Measurements from ENCODE around the gene S100A6.

Gene S100A6

GRCh38 chr1:153570874-153571273 lies 35.1 kb upstream of the S100A6 start:
- Histone ChIP-seq H3K4me3 (ENCODE audit: low read depth, low read length) (no peak overlapping the region), H3K27me3 (replicated peaks) (no peaks in the 10 kb centered on the region), H3K27ac (no peak overlapping the region), H3K36me3 (replicated peaks) (no peaks in the 10 kb centered on the region)
- in situ Hi-C loops (cut with HindIII; ENCODE audit: low pct_ligation_motif_present, low sequenced_read_pairs), result no loop called here
- no peak for DNase-seq
- TF ChIP-seq CTCF (IDR thresholded peaks at IDR 0.05; ENCODE audit: low read depth, low read length, missing control alignments), result no peak

GRCh38 chr1:153569465-153569864 lies 33.7 kb upstream of the S100A6 start:
- no peak for TF ChIP-seq CTCF (IDR thresholded peaks at IDR 0.05; ENCODE audit: low read depth, low read length, missing control alignments)
- in situ Hi-C loops (cut with HindIII; ENCODE audit: low pct_ligation_motif_present, low sequenced_read_pairs), result no loop called here
- no peaks in the 10 kb centered on the region for H3K27me3 ChIP-seq (replicated peaks)
- H3K4me3 ChIP-seq (ENCODE audit: low read depth, low read length), result no peak overlapping the region
- no peak overlapping the region for H3K27ac ChIP-seq
- DNase-seq, result no peak
- H3K36me3 ChIP-seq (replicated peaks), result no peaks in the 10 kb centered on the region

- peak; percentile 82 for DNase-seq
- Histone ChIP-seq H3K4me3 (ENCODE audit: low read depth, low read length) (peak overlapping the region; percentile 9), H3K27me3 (replicated peaks) (no peaks in the 10 kb centered on the region), H3K27ac (peak overlapping the region; percentile 97), H3K36me3 (replicated peaks) (no peaks in the 10 kb centered on the region)
- peak; percentile 99 for TF ChIP-seq CTCF (IDR thresholded peaks at IDR 0.05; ENCODE audit: low read depth, low read length, missing control alignments)
- in situ Hi-C loops (cut with HindIII; ENCODE audit: low pct_ligation_motif_present, low sequenced_read_pairs), result no loop called here
Observed at GRCh38 chr1:153568367-153569099, 32.7 kb upstream of the S100A6 start.

- in situ Hi-C loops (cut with HindIII; ENCODE audit: low pct_ligation_motif_present, low sequenced_read_pairs), result no loop called here
- no peak for TF ChIP-seq CTCF (IDR thresholded peaks at IDR 0.05; ENCODE audit: low read depth, low read length, missing control alignments)
- DNase-seq, result no peak
- peak overlapping the region; percentile 9 for H3K4me3 ChIP-seq (ENCODE audit: low read depth, low read length)
- H3K36me3 ChIP-seq (replicated peaks), result no peaks in the 10 kb centered on the region
- H3K27me3 ChIP-seq (replicated peaks), result no peaks in the 10 kb centered on the region
- H3K27ac ChIP-seq, result peak overlapping the region; percentile 97
Observed at GRCh38 chr1:153567621-153568366, 32.0 kb upstream of the S100A6 start.

- no peaks in the 10 kb centered on the region for H3K27me3 ChIP-seq (replicated peaks)
- peak; percentile 98 for DNase-seq
- no peaks in the 10 kb centered on the region for H3K36me3 ChIP-seq (replicated peaks)
- TF ChIP-seq CTCF (IDR thresholded peaks at IDR 0.05; ENCODE audit: low read depth, low read length, missing control alignments), result no peak
- in situ Hi-C loops (cut with HindIII; ENCODE audit: low pct_ligation_motif_present, low sequenced_read_pairs), result no loop called here
- no peak overlapping the region for H3K4me3 ChIP-seq (ENCODE audit: low read depth, low read length)
- peak overlapping the region; percentile 97 for H3K27ac ChIP-seq
Observed at GRCh38 chr1:153566414-153567371, 30.9 kb upstream of the S100A6 start.

Measured in brain microvascular endothelial cell (primary cell).